HCT116 (cell line): ENCODE measurements around the gene MAGEC3. TPM values are rescaled to one million over a fixed set of nuclear protein-coding genes. Genes with fewer than 3 reads are reported as not detected.
"Not testable (repeated sequence)": the region's sequence is repeated elsewhere in the genome, so short reads cannot be mapped to it uniquely, and the experiment has no call there.

Experiments
- ATAC-seq: fragments of 200-7000 bp; cut with Tn5 transposase; 2 replicates; pipeline ENCODE4 v1.9.1; 2020; ENCODE audit warnings: mild to moderate bottlenecking, moderate library complexity
- BruUV-seq: library from RNA; stranded (reverse); fragments of 400-500 nt; replicated peaks from 2 replicates; lab custom pipeline; 2021; lab: Mats Ljungman, UMichigan
- CTCF ChIA-PET: fragments of 300-600 bp; sonication (Branson Sonifier 250); formaldehyde crosslinking; loops from one replicate; lab custom pipeline; 2021; ENCODE audit warnings: antibody characterized with exemption; lab: Charles Lee
- POLR2A ChIA-PET: fragments of 300-600, 350-600 bp; sonication (Branson Sonifier 250); formaldehyde crosslinking; loops from one replicate; lab custom pipeline; 2021; ENCODE audit warnings: antibody characterized with exemption; lab: Charles Lee
- RAD21 ChIA-PET, 2 experiments: fragments of 300-600 bp; sonication (Branson Sonifier 250); formaldehyde crosslinking; loops; one replicate each; lab custom pipeline; 2023; ENCODE audit warnings: low total read pairs in 2 of 2; ENCODE audit not compliant: uncharacterized antibody in 2 of 2, unreplicated experiment in 2 of 2, low non-redundant PET in 1 of 2; lab: Charles Lee
- DNase-seq: peaks from one replicate; pipeline ENCODE4 v3.0.0-alpha.2; 2010; ENCODE audit warnings: low read depth, low spot score
- H2AFZ ChIP-seq: fragments of 200-600 bp; shearing (Covaris generic), sonication (generic); 2 replicates; pipeline ENCODE4 v1.6.1; 2017; ENCODE audit warnings: low read depth, mixed run types, mixed read lengths, antibody characterized with exemption, low read length; ENCODE audit not compliant: poor library complexity, severe bottlenecking
- H3K27ac ChIP-seq: 2 replicates; pipeline ENCODE4 v1.5.1; 2012; ENCODE audit warnings: low read depth, low read length
- H3K27me3 ChIP-seq: fragments of 200-600 bp; sonication (generic); 2 replicates; pipeline ENCODE4 v1.6.1; 2016; ENCODE audit warnings: mixed run types, low read length, mixed read lengths; ENCODE audit not compliant: insufficient read depth
- H3K36me3 ChIP-seq, 2 experiments: fragments of 200-500 bp in 1 of 2; fragments of 200-600 bp in 1 of 2; sonication (Bioruptor generic) in 1 of 2; sonication (generic) in 1 of 2; 2 replicates each; pipeline versions ENCODE4 v1.5.1 to v1.6.1; 2014 to 2016; ENCODE audit warnings: low read length in 2 of 2, inconsistent platforms in 1 of 2, mixed read lengths in 1 of 2, mixed run types in 1 of 2; ENCODE audit not compliant: insufficient read depth in 2 of 2, control insufficient read depth in 1 of 2
- H3K4me1 ChIP-seq, 2 experiments: fragments of 200-600 bp in 1 of 2; sonication (generic) in 1 of 2; 2 replicates each; pipeline versions ENCODE4 v1.5.1 to v1.6.1; 2012 to 2017; ENCODE audit warnings: low read length in 2 of 2, inconsistent platforms in 1 of 2, mild to moderate bottlenecking in 1 of 2, mixed read lengths in 1 of 2, mixed run types in 1 of 2, moderate library complexity in 1 of 2; ENCODE audit not compliant: insufficient read depth in 2 of 2, control insufficient read depth in 1 of 2
- H3K4me2 ChIP-seq: fragments of 200-600 bp; sonication (generic); 2 replicates; pipeline ENCODE4 v1.6.1; 2017; ENCODE audit warnings: mixed run types, low read length, mixed read lengths
- H3K4me3 ChIP-seq, 2 experiments: fragments of 200-600 bp in 1 of 2; sonication (generic) in 1 of 2; replicated peaks in 1 of 2; 2 replicates each; pipeline ENCODE4 v1.5.1; 2011 to 2016; ENCODE audit warnings: low read length in 2 of 2, control low read depth in 1 of 2, low read depth in 1 of 2, mild to moderate bottlenecking in 1 of 2, mixed read lengths in 1 of 2, mixed run types in 1 of 2
- H3K79me2 ChIP-seq: fragments of 200-600 bp; sonication (generic); 2 replicates; pipeline ENCODE4 v1.6.1; 2017; ENCODE audit warnings: mild to moderate bottlenecking, mixed run types, low read length, moderate library complexity, mixed read lengths; ENCODE audit not compliant: insufficient read depth
- H3K9ac ChIP-seq: fragments of 200-600 bp; sonication (generic); 2 replicates; pipeline ENCODE4 v1.6.1; 2016; ENCODE audit warnings: low read length, mixed read lengths
- H3K9me2 ChIP-seq: fragments of 200-600 bp; sonication (generic), shearing (Covaris generic); 2 replicates; pipeline ENCODE4 v1.6.1; 2017; ENCODE audit warnings: mixed run types, mild to moderate bottlenecking, moderate library complexity; ENCODE audit not compliant: insufficient read depth
- H3K9me3 ChIP-seq, 2 experiments: fragments of 200-500 bp in 1 of 2; fragments of 200-600 bp in 1 of 2; sonication (Bioruptor generic) in 1 of 2; sonication (generic) in 1 of 2; 2 replicates each; pipeline ENCODE4 v1.6.1; 2014 to 2017; ENCODE audit warnings: low read length in 2 of 2, mixed read lengths in 2 of 2, inconsistent platforms in 1 of 2, low read depth in 1 of 2, mild to moderate bottlenecking in 1 of 2, mixed run types in 1 of 2, moderate library complexity in 1 of 2; ENCODE audit not compliant: control insufficient read depth in 1 of 2, insufficient read depth in 1 of 2
- H4K20me1 ChIP-seq: fragments of 200-600 bp; sonication (generic), shearing (Covaris generic); 2 replicates; pipeline ENCODE4 v1.6.1; 2017; ENCODE audit warnings: mixed run types, mild to moderate bottlenecking, moderate library complexity; ENCODE audit not compliant: insufficient read depth
- SIN3A ChIP-seq: IDR thresholded peaks from 2 replicates; pipeline ENCODE4 v1.6.1; 2012; ENCODE audit warnings: low read depth
- intact Hi-C: fragments of 100-400 bp; cut with micrococcal nuclease; formaldehyde crosslinking; loops from 2 replicates; pipeline ENCODE4 v1.10.0; 2022
- total RNA-seq: library from RNA; stranded (reverse); gene quantifications from one replicate; pipeline ENCODE4 v1.2.1, GENCODE V29; 2021; ENCODE audit not compliant: unreplicated experiment
- TF ChIP-seq, protein P1 (sequence below): IDR thresholded peaks from 2 replicates; pipeline ENCODE4 v1.6.1; 2012; ENCODE audit warnings: low read depth

The MAGEC3 gene
- total RNA-seq, 1 experiment from 2014 or later, result not detected

DNA sequence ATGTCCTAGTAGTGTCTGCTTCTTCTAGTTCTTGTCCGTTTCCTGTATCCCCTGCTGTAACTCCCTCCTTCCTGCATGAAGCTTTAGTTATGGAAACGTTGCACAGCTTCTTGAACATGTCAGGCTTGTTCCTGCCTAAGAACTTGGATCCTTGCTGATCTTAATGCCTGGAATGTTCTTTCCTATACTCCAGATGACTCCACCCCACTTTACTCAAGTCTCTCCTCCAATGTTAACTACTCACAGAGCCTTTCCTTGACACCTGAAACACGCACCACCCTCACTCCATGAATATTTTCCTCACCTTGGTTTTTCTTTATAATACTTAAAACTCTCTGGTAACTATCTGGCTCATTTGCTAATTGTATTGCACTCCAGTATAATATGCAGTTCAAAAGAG is 19.4 kb downstream of the MAGEC3 start (continued):
- TF ChIP-seq, protein P1, sequence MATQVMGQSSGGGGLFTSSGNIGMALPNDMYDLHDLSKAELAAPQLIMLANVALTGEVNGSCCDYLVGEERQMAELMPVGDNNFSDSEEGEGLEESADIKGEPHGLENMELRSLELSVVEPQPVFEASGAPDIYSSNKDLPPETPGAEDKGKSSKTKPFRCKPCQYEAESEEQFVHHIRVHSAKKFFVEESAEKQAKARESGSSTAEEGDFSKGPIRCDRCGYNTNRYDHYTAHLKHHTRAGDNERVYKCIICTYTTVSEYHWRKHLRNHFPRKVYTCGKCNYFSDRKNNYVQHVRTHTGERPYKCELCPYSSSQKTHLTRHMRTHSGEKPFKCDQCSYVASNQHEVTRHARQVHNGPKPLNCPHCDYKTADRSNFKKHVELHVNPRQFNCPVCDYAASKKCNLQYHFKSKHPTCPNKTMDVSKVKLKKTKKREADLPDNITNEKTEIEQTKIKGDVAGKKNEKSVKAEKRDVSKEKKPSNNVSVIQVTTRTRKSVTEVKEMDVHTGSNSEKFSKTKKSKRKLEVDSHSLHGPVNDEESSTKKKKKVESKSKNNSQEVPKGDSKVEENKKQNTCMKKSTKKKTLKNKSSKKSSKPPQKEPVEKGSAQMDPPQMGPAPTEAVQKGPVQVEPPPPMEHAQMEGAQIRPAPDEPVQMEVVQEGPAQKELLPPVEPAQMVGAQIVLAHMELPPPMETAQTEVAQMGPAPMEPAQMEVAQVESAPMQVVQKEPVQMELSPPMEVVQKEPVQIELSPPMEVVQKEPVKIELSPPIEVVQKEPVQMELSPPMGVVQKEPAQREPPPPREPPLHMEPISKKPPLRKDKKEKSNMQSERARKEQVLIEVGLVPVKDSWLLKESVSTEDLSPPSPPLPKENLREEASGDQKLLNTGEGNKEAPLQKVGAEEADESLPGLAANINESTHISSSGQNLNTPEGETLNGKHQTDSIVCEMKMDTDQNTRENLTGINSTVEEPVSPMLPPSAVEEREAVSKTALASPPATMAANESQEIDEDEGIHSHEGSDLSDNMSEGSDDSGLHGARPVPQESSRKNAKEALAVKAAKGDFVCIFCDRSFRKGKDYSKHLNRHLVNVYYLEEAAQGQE, result no peak

DNA sequence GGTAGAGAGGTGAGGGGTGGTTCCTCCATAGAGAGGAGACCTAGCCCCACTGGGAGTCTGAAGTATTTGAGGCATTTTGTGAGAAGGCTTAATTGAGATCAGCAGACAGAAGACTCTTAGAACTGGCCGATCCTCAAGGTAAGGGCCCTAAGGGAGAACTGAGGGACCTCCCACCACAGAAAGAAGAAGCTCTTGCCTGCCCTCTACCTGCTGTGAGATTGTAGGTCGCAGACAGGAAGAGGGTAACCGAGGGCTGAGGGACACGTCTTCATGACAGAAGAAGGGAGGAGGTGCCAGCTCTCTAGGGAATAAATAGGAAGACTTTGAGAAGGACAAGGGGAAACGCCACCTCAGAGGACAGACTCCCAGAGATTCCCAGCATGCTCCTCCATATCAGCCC is 41.5 kb downstream of the MAGEC3 start:
- Histone ChIP-seq H3K4me2 (no peak overlapping the region), H3K27ac (no peak overlapping the region), H3K27me3 (no peaks in the 10 kb centered on the region), H2AFZ (no peak overlapping the region)
- no TSS peak for BruUV-seq
- POLR2A ChIA-PET, result no interaction called here
- no peak for TF ChIP-seq SIN3A
- TF ChIP-seq, all 23 proteins: peak for 0
- Histone ChIP-seq H3K79me2 (no peaks in the 10 kb centered on the region), H3K9me3 (no peaks in the 10 kb centered on the region), H3K4me3 (no peak overlapping the region), H3K9me2 (no peaks in the 10 kb centered on the region), H3K36me3 (no peaks in the 10 kb centered on the region), H4K20me1 (no peaks in the 10 kb centered on the region), H3K4me1 (no peaks in the 10 kb centered on the region), H3K9ac (no peak overlapping the region)
- RAD21 ChIA-PET, result no interaction called here
- intact Hi-C loops, result no loop called here
- ATAC-seq (no peak), DNase-seq (no peak)
- CTCF ChIA-PET, result no interaction called here

DNA sequence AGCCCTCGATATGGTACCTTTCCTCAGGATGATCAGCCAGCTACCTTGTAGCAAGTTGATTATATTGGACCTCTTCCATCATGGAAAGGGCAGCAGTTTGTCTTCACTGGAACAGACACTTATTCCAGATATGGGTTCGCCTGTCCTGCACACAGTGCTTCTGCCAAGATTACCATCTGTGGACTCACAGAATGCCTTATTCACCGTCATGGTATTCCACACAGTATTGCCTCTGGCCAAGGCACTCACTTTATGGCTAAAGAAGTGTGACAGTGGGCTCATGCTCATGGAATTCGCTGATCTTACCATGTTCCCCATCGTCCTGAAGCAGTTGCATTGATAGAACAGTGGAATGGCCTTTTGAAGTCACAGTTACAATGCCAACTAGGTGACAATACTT is 50.7 kb downstream of the MAGEC3 start:
- H3K27me3 ChIP-seq, H3K27ac ChIP-seq, H2AFZ ChIP-seq, DNase-seq, H3K9me2 ChIP-seq, H3K9ac ChIP-seq, H3K4me2 ChIP-seq, POLR2A ChIA-PET, BruUV-seq, CTCF ChIA-PET, H3K79me2 ChIP-seq, H4K20me1 ChIP-seq, RAD21 ChIA-PET, H3K9me3 ChIP-seq, ATAC-seq, H3K36me3 ChIP-seq, H3K4me3 ChIP-seq, intact Hi-C loops, H3K4me1 ChIP-seq: not testable (repeated sequence)
